ENCODE measurements around the gene CTNND1.

The CTNND1 gene

GRCh38 chr11:57744357-57744756, 17.2 kb upstream of the CTNND1 start:
- H3K9me3 ChIP-seq = no peaks in the 10 kb centered on the region
- in situ Hi-C loops (cut with MboI; ENCODE audit: low sequenced_read_pairs) = no loop called here
- no peak for DNase-seq (ENCODE audit: low spot score in 2 of 2)

GRCh38 chr11:57745206-57745605, 16.4 kb upstream of the CTNND1 start:
- Histone ChIP-seq H3K9me3 (no peaks in the 10 kb centered on the region), H3K4me1 (peaks cover 4% of the 10 kb centered on the region), H3K27me3 (ENCODE audit: low read depth) (no peaks in the 10 kb centered on the region), H3K36me3 (replicated peaks) (peaks cover 31% of the 10 kb centered on the region), H3K4me3 (no peak overlapping the region)
- in situ Hi-C loops (cut with MboI; ENCODE audit: low sequenced_read_pairs) = no loop called here
- DNase-seq (ENCODE audit: low spot score in 2 of 2) = no peak

More at GRCh38 chr11:57744357-57744756, 17.2 kb upstream of the CTNND1 start:
- H3K4me3 ChIP-seq = no peak overlapping the region
- H3K4me1 ChIP-seq = peaks cover 4% of the 10 kb centered on the region
- H3K27me3 ChIP-seq (ENCODE audit: low read depth) = no peaks in the 10 kb centered on the region
- H3K36me3 ChIP-seq (replicated peaks) = peaks cover 31% of the 10 kb centered on the region

GRCh38 chr11:57746920-57747319, 14.7 kb upstream of the CTNND1 start:
- Histone ChIP-seq H3K27me3 (ENCODE audit: low read depth) (no peaks in the 10 kb centered on the region), H3K4me1 (peaks cover 4% of the 10 kb centered on the region), H3K4me3 (no peak overlapping the region), H3K9me3 (no peaks in the 10 kb centered on the region), H3K36me3 (replicated peaks) (peaks cover 31% of the 10 kb centered on the region)
- no peak for DNase-seq (ENCODE audit: low spot score in 2 of 2)
- in situ Hi-C loops (cut with MboI; ENCODE audit: low sequenced_read_pairs) = no loop called here

- no peaks in the 10 kb centered on the region for H3K9me3 ChIP-seq
- H3K4me3 ChIP-seq = no peak overlapping the region
- in situ Hi-C loops (cut with MboI; ENCODE audit: low sequenced_read_pairs) = no loop called here
- DNase-seq (ENCODE audit: low spot score in 2 of 2) = no peak
- no peaks in the 10 kb centered on the region for H3K36me3 ChIP-seq (replicated peaks)
- no peaks in the 10 kb centered on the region for H3K27me3 ChIP-seq (ENCODE audit: low read depth)
- no peaks in the 10 kb centered on the region for H3K4me1 ChIP-seq
Measured at GRCh38 chr11:57751176-57751575, 10.4 kb upstream of the CTNND1 start.

- no peaks in the 10 kb centered on the region for H3K27me3 ChIP-seq (ENCODE audit: low read depth)
- no peaks in the 10 kb centered on the region for H3K4me1 ChIP-seq
- in situ Hi-C loops (cut with MboI; ENCODE audit: low sequenced_read_pairs) = no loop called here
- peak in 1 of 2 experiments; percentile 39 for DNase-seq (ENCODE audit: low spot score in 2 of 2)
- H3K4me3 ChIP-seq = no peak within 1 kb of the TSS
- H3K36me3 ChIP-seq (replicated peaks) = no peaks in the 10 kb centered on the region
- H3K9me3 ChIP-seq = no peaks in the 10 kb centered on the region
Measured at GRCh38 chr11:57751676-57752253, 9.8 kb upstream of the CTNND1 start, which contains the start of gene BTBD18. Gene BTBD18, minus strand, starts transcription at chr11:57751819. Its CDS starts 631 bp downstream, at chr11:57751188.

GRCh38 chr11:57752954-57753353, 8.6 kb upstream of the CTNND1 start:
- Histone ChIP-seq H3K9me3 (no peaks in the 10 kb centered on the region), H3K4me3 (no peak overlapping the region)
- in situ Hi-C loops (cut with MboI; ENCODE audit: low sequenced_read_pairs) = no loop called here

GRCh38 chr11:57758174-57758573, 3.4 kb upstream of the CTNND1 start:
- Histone ChIP-seq H3K4me1 (no peaks in the 10 kb centered on the region; the same call in 1 of the 2 replicates), H3K36me3 (replicated peaks) (no peaks in the 10 kb centered on the region), H3K9me3 (no peaks in the 10 kb centered on the region), H3K27me3 (ENCODE audit: low read depth) (no peaks in the 10 kb centered on the region), H3K4me3 (no peak overlapping the region)
- in situ Hi-C loops (cut with MboI; ENCODE audit: low sequenced_read_pairs) = no loop called here
- DNase-seq (ENCODE audit: low spot score in 2 of 2) = no peak

More at GRCh38 chr11:57752954-57753353, 8.6 kb upstream of the CTNND1 start:
- no peak for DNase-seq (ENCODE audit: low spot score in 2 of 2)
- H3K36me3 ChIP-seq (replicated peaks) = no peaks in the 10 kb centered on the region
- no peaks in the 10 kb centered on the region for H3K27me3 ChIP-seq (ENCODE audit: low read depth)
- no peaks in the 10 kb centered on the region for H3K4me1 ChIP-seq

GRCh38 chr11:57762235-57762861, 746 bp downstream of the CTNND1 start:
- no peaks in the 10 kb centered on the region for H3K9me3 ChIP-seq
- in situ Hi-C loops (cut with MboI; ENCODE audit: low sequenced_read_pairs) = no loop called here
- no peaks in the 10 kb centered on the region for H3K27me3 ChIP-seq (ENCODE audit: low read depth)
- H3K4me1 ChIP-seq = peaks cover 5% of the 10 kb centered on the region
- peak in 1 of 2 experiments; percentile 48 for DNase-seq (ENCODE audit: low spot score in 2 of 2)
- peak overlapping the region; percentile 57 for H3K4me3 ChIP-seq
- no peaks in the 10 kb centered on the region for H3K36me3 ChIP-seq (replicated peaks)

- peak overlapping the region; percentile 57 for H3K4me3 ChIP-seq
- H3K27me3 ChIP-seq (ENCODE audit: low read depth) = no peaks in the 10 kb centered on the region
- in situ Hi-C loops (cut with MboI; ENCODE audit: low sequenced_read_pairs) = no loop called here
- H3K9me3 ChIP-seq = no peaks in the 10 kb centered on the region
- peak in 1 of 2 experiments; percentile 48 for DNase-seq (ENCODE audit: low spot score in 2 of 2)
- no peaks in the 10 kb centered on the region for H3K36me3 ChIP-seq (replicated peaks)
- peaks cover 5% of the 10 kb centered on the region for H3K4me1 ChIP-seq
Measured at GRCh38 chr11:57763568-57763967, 2.0 kb downstream of the CTNND1 start.

- in situ Hi-C loops (cut with MboI; ENCODE audit: low sequenced_read_pairs) = no loop called here
- Histone ChIP-seq H3K4me1 (peaks cover 5% of the 10 kb centered on the region), H3K9me3 (no peaks in the 10 kb centered on the region), H3K27me3 (ENCODE audit: low read depth) (no peaks in the 10 kb centered on the region), H3K4me3 (peak overlapping the region; percentile 57), H3K36me3 (replicated peaks) (no peaks in the 10 kb centered on the region)
- no peak for DNase-seq (ENCODE audit: low spot score in 2 of 2)
Measured at GRCh38 chr11:57764021-57764420, 2.4 kb downstream of the CTNND1 start.

GRCh38 chr11:57764566-57764965, 3.0 kb downstream of the CTNND1 start:
- DNase-seq (ENCODE audit: low spot score in 2 of 2) = no peak
- Histone ChIP-seq H3K4me3 (no peak overlapping the region), H3K27me3 (ENCODE audit: low read depth) (no peaks in the 10 kb centered on the region), H3K9me3 (no peaks in the 10 kb centered on the region), H3K4me1 (peaks cover 5% of the 10 kb centered on the region), H3K36me3 (replicated peaks) (no peaks in the 10 kb centered on the region)
- in situ Hi-C loops (cut with MboI; ENCODE audit: low sequenced_read_pairs) = no loop called here

GRCh38 chr11:57764972-57765371, 3.4 kb downstream of the CTNND1 start:
- in situ Hi-C loops (cut with MboI; ENCODE audit: low sequenced_read_pairs) = no loop called here
- no peak for DNase-seq (ENCODE audit: low spot score in 2 of 2)
- H3K4me1 ChIP-seq = peaks cover 5% of the 10 kb centered on the region

GRCh38 chr11:57770793-57771192, 9.2 kb downstream of the CTNND1 start:
- DNase-seq (ENCODE audit: low spot score in 2 of 2) = no peak
- Histone ChIP-seq H3K9me3 (no peaks in the 10 kb centered on the region), H3K4me3 (no peak overlapping the region), H3K27me3 (ENCODE audit: low read depth) (no peaks in the 10 kb centered on the region), H3K4me1 (peaks cover 6% of the 10 kb centered on the region), H3K36me3 (replicated peaks) (0 out of 2 replicates have a peak, but pooled peaks cover 3% of the 10 kb centered on the region)
- in situ Hi-C loops (cut with MboI; ENCODE audit: low sequenced_read_pairs) = no loop called here

More at GRCh38 chr11:57764972-57765371, 3.4 kb downstream of the CTNND1 start:
- no peaks in the 10 kb centered on the region for H3K27me3 ChIP-seq (ENCODE audit: low read depth)
- no peaks in the 10 kb centered on the region for H3K9me3 ChIP-seq
- no peaks in the 10 kb centered on the region for H3K36me3 ChIP-seq (replicated peaks)
- no peak overlapping the region for H3K4me3 ChIP-seq

GRCh38 chr11:57771365-57771764, 9.8 kb downstream of the CTNND1 start:
- no peak for DNase-seq (ENCODE audit: low spot score in 2 of 2)
- Histone ChIP-seq H3K27me3 (ENCODE audit: low read depth) (no peaks in the 10 kb centered on the region), H3K36me3 (replicated peaks) (0 out of 2 replicates have a peak, but pooled peaks cover 3% of the 10 kb centered on the region), H3K4me3 (no peak overlapping the region), H3K4me1 (peaks cover 12% of the 10 kb centered on the region), H3K9me3 (no peaks in the 10 kb centered on the region)
- in situ Hi-C loops (cut with MboI; ENCODE audit: low sequenced_read_pairs) = no loop called here
